Mesothelial cell of epicardium (in vitro differentiated cells): ENCODE results near the gene PFDN4. TPM values are rescaled to one million over a fixed set of nuclear protein-coding genes. Genes with fewer than 3 reads are reported as not detected.

Source experiments
- DNase-seq, 2 experiments: peaks; one replicate each; pipeline ENCODE4 v3.0.0; 2021; ENCODE audit warnings: low spot score in 2 of 2; ENCODE audit not compliant: unreplicated experiment in 2 of 2
- H3K27ac Mint-ChIP-seq: 2 replicates; pipeline ENCODE4 v1.8.0; 2021; ENCODE audit warnings: mixed read lengths
- H3K27me3 Mint-ChIP-seq: 2 replicates; pipeline ENCODE4 v1.8.0; 2021; ENCODE audit warnings: low read depth, mixed read lengths
- H3K36me3 Mint-ChIP-seq: 2 replicates; pipeline ENCODE4 v1.8.0; 2021; ENCODE audit warnings: mixed read lengths
- H3K4me1 Mint-ChIP-seq: 2 replicates; pipeline ENCODE4 v1.8.0; 2021; ENCODE audit warnings: mixed read lengths
- H3K4me3 Mint-ChIP-seq: 2 replicates; pipeline ENCODE4 v1.8.0; 2021; ENCODE audit warnings: mild to moderate bottlenecking, moderate library complexity, mixed read lengths
- H3K9me3 Mint-ChIP-seq: 2 replicates; pipeline ENCODE4 v1.8.0; 2021; ENCODE audit warnings: mixed read lengths
- CTCF ChIP-seq: fragments of 200-600 bp; sonication (generic); IDR thresholded peaks from one replicate; pipeline ENCODE4 v1.5.0; 2021; ENCODE audit warnings: antibody characterized with exemption; ENCODE audit not compliant: unreplicated experiment
- total RNA-seq: library from RNA; stranded (reverse); gene quantifications from 3 replicates; pipeline ENCODE4 v1.2.1, GENCODE V29; 2021

Gene PFDN4
- total RNA-seq, 1 donor from 2014 or later: 26.0 TPM

GRCh38 chr20:54177378-54177777 lies 30.5 kb upstream of the PFDN4 start:
- DNase-seq: no peak
- no peak overlapping the region for H3K27ac Mint-ChIP-seq
- H3K9me3 Mint-ChIP-seq: no peaks in the 10 kb centered on the region
- no peaks in the 10 kb centered on the region for H3K36me3 Mint-ChIP-seq
- no peak overlapping the region for H3K4me3 Mint-ChIP-seq
- peaks cover 31% of the 10 kb centered on the region for H3K4me1 Mint-ChIP-seq
- H3K27me3 Mint-ChIP-seq: peaks cover 29% of the 10 kb centered on the region
- no peak for TF ChIP-seq CTCF

- H3K27ac Mint-ChIP-seq: no peak overlapping the region
- H3K4me3 Mint-ChIP-seq: no peak overlapping the region
- H3K27me3 Mint-ChIP-seq: peaks cover 21% of the 10 kb centered on the region
- TF ChIP-seq CTCF: no peak
- DNase-seq: no peak
- no peaks in the 10 kb centered on the region for H3K36me3 Mint-ChIP-seq
- H3K4me1 Mint-ChIP-seq: peaks cover 23% of the 10 kb centered on the region
- H3K9me3 Mint-ChIP-seq: no peaks in the 10 kb centered on the region
Measured at GRCh38 chr20:54178256-54178655, 29.6 kb upstream of the PFDN4 start.

- DNase-seq: no peak
- H3K4me1 Mint-ChIP-seq: peaks cover 10% of the 10 kb centered on the region
- H3K27me3 Mint-ChIP-seq: peaks cover 6% of the 10 kb centered on the region
- TF ChIP-seq CTCF: no peak
- no peaks in the 10 kb centered on the region for H3K36me3 Mint-ChIP-seq
- no peak overlapping the region for H3K27ac Mint-ChIP-seq
- no peaks in the 10 kb centered on the region for H3K9me3 Mint-ChIP-seq
- no peak overlapping the region for H3K4me3 Mint-ChIP-seq
Measured at GRCh38 chr20:54179946-54180345, 27.9 kb upstream of the PFDN4 start.

- H3K36me3 Mint-ChIP-seq: no peaks in the 10 kb centered on the region
- H3K9me3 Mint-ChIP-seq: no peaks in the 10 kb centered on the region
- no peak for DNase-seq
- H3K27me3 Mint-ChIP-seq: no peaks in the 10 kb centered on the region
- TF ChIP-seq CTCF: no peak
- H3K4me3 Mint-ChIP-seq: no peak overlapping the region
- H3K4me1 Mint-ChIP-seq: peaks cover 8% of the 10 kb centered on the region
- no peak overlapping the region for H3K27ac Mint-ChIP-seq
Measured at GRCh38 chr20:54180931-54181330, 27.0 kb upstream of the PFDN4 start.

- H3K9me3 Mint-ChIP-seq: no peaks in the 10 kb centered on the region
- no peak for DNase-seq
- no peaks in the 10 kb centered on the region for H3K27me3 Mint-ChIP-seq
- peaks cover 10% of the 10 kb centered on the region for H3K4me1 Mint-ChIP-seq
- no peaks in the 10 kb centered on the region for H3K36me3 Mint-ChIP-seq
- no peak overlapping the region for H3K27ac Mint-ChIP-seq
- H3K4me3 Mint-ChIP-seq: no peak overlapping the region
- TF ChIP-seq CTCF: no peak
Measured at GRCh38 chr20:54184071-54184470, 23.8 kb upstream of the PFDN4 start.
